Measurements from ENCODE around the gene CYBA. TPM values are rescaled to one million over a fixed set of nuclear protein-coding genes. Genes with fewer than 3 reads are reported as not detected.

Gene CYBA
- total RNA-seq, 1 experiment from 2014 or later, result 0.10 TPM

DNA sequence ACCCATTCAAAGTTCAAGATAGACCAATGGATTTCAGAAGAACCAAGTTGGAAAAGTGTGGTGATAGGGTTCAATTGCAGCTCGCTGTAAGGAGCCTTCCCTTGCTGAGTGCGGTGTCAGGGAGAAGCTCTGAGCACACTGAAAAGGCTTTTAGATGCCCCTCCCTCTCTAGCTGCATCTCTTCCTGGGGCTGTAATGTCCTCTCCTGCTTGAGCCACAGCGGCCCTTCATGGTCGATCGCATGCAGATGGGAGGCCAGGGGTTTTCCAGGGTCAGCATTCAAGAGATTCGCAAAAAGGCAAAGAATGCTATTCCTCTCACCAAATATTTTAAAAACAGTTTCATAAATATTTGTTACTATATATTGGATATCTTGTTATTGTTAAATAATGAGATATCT is 56.9 kb downstream of the CYBA start:
- DNase-seq (ENCODE audit: low read depth), result no peak

DNA sequence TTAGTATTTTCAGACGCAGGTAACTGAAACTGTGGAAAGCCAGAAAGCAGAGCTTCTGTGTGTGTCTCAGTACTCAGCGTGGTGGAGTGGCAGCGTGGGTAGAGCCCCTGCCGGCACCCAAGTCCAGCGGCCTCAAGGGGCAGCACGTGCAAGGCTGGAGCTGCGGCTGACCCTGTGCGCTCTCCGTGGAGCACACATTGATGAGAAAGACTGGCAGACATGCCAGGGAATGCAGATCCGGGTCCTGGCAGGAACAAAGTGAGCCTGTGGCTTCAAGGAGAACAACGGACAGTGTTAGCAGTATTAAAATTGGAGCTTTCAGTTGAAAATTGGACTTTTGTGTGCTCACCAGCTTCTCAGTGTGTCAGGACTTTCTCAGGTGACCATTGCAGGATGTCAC is 57.4 kb downstream of the CYBA start:
- DNase-seq (ENCODE audit: low read depth), result no peak

Other genes with a start within 250 kb of the CYBA start
- gene ZFPM1, start 197.8 kb downstream of the CYBA start, total RNA-seq (2014; rRNA removed; shearing (Covaris generic)), result 1.4 and 1.9 TPM in 2 replicates
- gene ZC3H18, start 80.7 kb downstream of the CYBA start, total RNA-seq (2014; rRNA removed; shearing (Covaris generic)), result 18.7 and 21.7 TPM in 2 replicates
- not detected in 2 replicates for gene IL17C, start 12.5 kb downstream of the CYBA start, total RNA-seq (2014; rRNA removed; shearing (Covaris generic))
- 58.6 and 60.3 TPM in 2 replicates for gene MVD, start 12.0 kb upstream of the CYBA start, total RNA-seq (2014; rRNA removed; shearing (Covaris generic))
- gene SNAI3, start 35.5 kb upstream of the CYBA start, total RNA-seq (2014; rRNA removed; shearing (Covaris generic)), result 0.30 and 0.51 TPM in 2 replicates
- 31.9 and 38.1 TPM in 2 replicates for gene RNF166, start 55.4 kb upstream of the CYBA start, total RNA-seq (2014; rRNA removed; shearing (Covaris generic))
- gene CTU2, start 55.5 kb upstream of the CYBA start, total RNA-seq (2014; rRNA removed; shearing (Covaris generic)), result 26.6 and 31.0 TPM in 2 replicates
- 152 and 159 TPM in 2 replicates for gene PIEZO1, start 134.2 kb upstream of the CYBA start, total RNA-seq (2014; rRNA removed; shearing (Covaris generic))
- 33.5 and 64.6 TPM in 2 replicates for gene CDT1, start 152.7 kb upstream of the CYBA start, total RNA-seq (2014; rRNA removed; shearing (Covaris generic))
- gene APRT, start 160.9 kb upstream of the CYBA start, total RNA-seq (2014; rRNA removed; shearing (Covaris generic)), result 374 and 377 TPM in 2 replicates
- 5.1 and 7.4 TPM in 2 replicates for gene GALNS, start 205.9 kb upstream of the CYBA start, total RNA-seq (2014; rRNA removed; shearing (Covaris generic))
- gene TRAPPC2L, start 206.1 kb upstream of the CYBA start, total RNA-seq (2014; rRNA removed; shearing (Covaris generic)), result 58.5 and 74.3 TPM in 2 replicates
- not detected in 2 replicates for gene PABPN1L, start 215.6 kb upstream of the CYBA start, total RNA-seq (2014; rRNA removed; shearing (Covaris generic))